ENCODE measurements around the gene CITED4. TPM values are rescaled to one million over a fixed set of nuclear protein-coding genes. Genes with fewer than 3 reads are reported as not detected.
"Not testable (repeated sequence)": the region's sequence is repeated elsewhere in the genome, so short reads cannot be mapped to it uniquely, and the experiment has no call there.

CITED4 gene
- total and polyA plus RNA-seq, 11 donors = 3.2 to 49.5 (median 29.2) TPM

DNA sequence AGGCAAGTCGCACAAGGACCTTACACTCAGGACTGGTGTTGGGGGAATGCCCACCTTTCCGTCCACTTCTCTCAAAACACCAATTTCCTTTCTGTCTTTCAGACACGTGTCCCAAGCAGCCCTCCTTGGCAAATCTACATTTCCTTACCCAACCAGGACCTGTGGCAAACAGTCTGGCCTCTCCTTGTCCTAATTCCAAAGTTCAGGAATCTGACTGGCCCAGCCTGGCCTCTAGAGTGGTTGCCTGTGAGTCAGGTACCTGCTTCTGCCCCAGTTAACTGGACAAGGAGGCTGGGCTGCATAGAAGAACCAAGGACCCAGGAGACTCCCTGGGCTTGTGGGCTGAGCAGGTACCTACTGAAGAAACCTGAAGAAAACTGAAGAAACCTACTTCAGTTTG, 34.3 kb upstream of the CITED4 start:
- intact Hi-C loops (cut with DNase I) = no loop called here
- H3K4me3 ChIP-seq = no peak overlapping the region
- WGBS, 4 donors = 89 to 91% (median 90%) methylated on average over 3 of the region's 3 CpGs
- no peaks in the 10 kb centered on the region for H3K36me3 ChIP-seq
- H3K9me3 ChIP-seq = peaks cover 0 to 26% (median 16%) of the 10 kb centered on the region in 12 donors
- no peaks in the 10 kb centered on the region for H3K27me3 ChIP-seq
- peaks cover 0 to 12% (median 0%) of the 10 kb centered on the region in 12 donors for H3K4me1 ChIP-seq
- no peak for TF ChIP-seq POLR2A (IDR thresholded peaks at IDR 0.05)
- TF ChIP-seq CTCF (IDR thresholded peaks at IDR 0.05) = no peak
- DNase-seq = no peak
- no peak overlapping the region for H3K27ac ChIP-seq
- no peak for ATAC-seq

- H3K9me3 ChIP-seq = peaks cover 0 to 26% (median 16%) of the 10 kb centered on the region in 12 donors
- H3K4me3 ChIP-seq = no peak overlapping the region
- H3K27me3 ChIP-seq = no peaks in the 10 kb centered on the region
- H3K27ac ChIP-seq = no peak overlapping the region
- H3K4me1 ChIP-seq = peaks cover 0 to 12% (median 0%) of the 10 kb centered on the region in 12 donors
- DNase-seq (no peak), ATAC-seq (no peak)
- WGBS, 4 donors = 62 to 100% (median 95%) methylated on average over 1 of the region's 1 CpG
- intact Hi-C loops (cut with DNase I) = no loop called here
- no peak for TF ChIP-seq CTCF (IDR thresholded peaks at IDR 0.05)
- TF ChIP-seq POLR2A (IDR thresholded peaks at IDR 0.05) = no peak
- H3K36me3 ChIP-seq = no peaks in the 10 kb centered on the region
Observed at GRCh38 chr1:40895601-40896000, 33.4 kb upstream of the CITED4 start.

DNA sequence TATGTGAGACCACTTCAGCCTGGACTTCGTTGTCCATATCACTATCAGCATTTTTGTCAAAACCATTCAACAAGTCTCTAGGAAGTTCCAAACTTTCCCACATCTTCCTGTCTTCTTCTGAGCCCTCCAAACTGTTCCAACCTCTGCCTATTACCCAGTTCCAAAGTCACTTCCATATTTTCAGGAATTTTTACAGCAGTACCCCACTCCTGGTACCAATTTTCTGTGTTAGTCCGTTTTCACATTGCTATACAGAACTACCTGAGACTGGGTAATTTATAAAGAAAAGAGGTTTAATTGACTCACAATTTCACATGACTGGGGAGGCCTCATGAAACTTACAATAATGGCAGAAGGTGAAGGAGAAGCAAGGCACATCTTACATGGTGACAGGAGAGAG, 32.7 kb upstream of the CITED4 start:
- peaks cover 0 to 26% (median 16%) of the 10 kb centered on the region in 12 donors for H3K9me3 ChIP-seq
- not testable (repeated sequence) for H3K4me3 ChIP-seq, H3K36me3 ChIP-seq, H3K27ac ChIP-seq, ATAC-seq, H3K27me3 ChIP-seq, DNase-seq
- peaks cover 0 to 12% (median 0%) of the 10 kb centered on the region in 12 donors for H3K4me1 ChIP-seq
- 85 to 88% (median 87%) methylated on average over 2 of the region's 2 CpGs for WGBS, 4 donors
- intact Hi-C loops (cut with DNase I) = loop anchor here in 1 of 10 donors (5.0 kb wide), 1 partner anchor 37 kb away; no protein-coding TSS in a partner anchor

DNA sequence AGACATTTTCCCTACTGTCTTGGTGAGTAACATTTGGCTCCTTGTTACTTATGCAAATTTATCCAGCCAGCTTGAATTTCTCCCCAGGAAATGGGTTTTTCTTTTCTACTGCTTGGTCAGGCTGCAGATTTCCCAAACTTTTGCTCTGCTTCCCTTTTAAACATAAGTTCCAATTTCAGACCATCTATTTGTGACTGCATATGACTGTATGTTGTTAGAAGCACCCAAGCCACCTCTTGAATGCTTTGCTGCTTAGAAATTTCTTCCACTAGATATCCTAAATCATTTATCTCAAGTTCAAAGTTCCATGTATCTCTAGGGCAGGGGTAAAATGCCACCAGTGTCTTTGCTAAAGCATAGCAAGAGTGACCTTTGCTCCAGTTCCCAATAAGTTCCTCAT, 32.3 kb upstream of the CITED4 start:
- intact Hi-C loops (cut with DNase I) = loop anchor here in 1 of 10 donors (5.0 kb wide), 1 partner anchor 38 kb away; no protein-coding TSS in a partner anchor
- Histone ChIP-seq H3K4me3 (no peak overlapping the region), H3K27ac (no peak overlapping the region), H3K36me3 (no peaks in the 10 kb centered on the region), H3K4me1 (peaks cover 0 to 12% (median 0%) of the 10 kb centered on the region in 12 donors), H3K9me3 (peaks cover 0 to 26% (median 16%) of the 10 kb centered on the region in 12 donors), H3K27me3 (no peaks in the 10 kb centered on the region)
- DNase-seq = no peak
- TF ChIP-seq CTCF (IDR thresholded peaks at IDR 0.05) (no peak), POLR2A (IDR thresholded peaks at IDR 0.05) (no peak)
- ATAC-seq = no peak

- peaks cover 0 to 26% (median 16%) of the 10 kb centered on the region in 12 donors for H3K9me3 ChIP-seq
- DNase-seq = no peak
- TF ChIP-seq POLR2A (IDR thresholded peaks at IDR 0.05) = no peak
- TF ChIP-seq CTCF (IDR thresholded peaks at IDR 0.05) = no peak
- H3K27me3 ChIP-seq = no peaks in the 10 kb centered on the region
- no peak for ATAC-seq
- H3K4me3 ChIP-seq = no peak overlapping the region
- peaks cover 0 to 10% (median 0%) of the 10 kb centered on the region in 12 donors for H3K4me1 ChIP-seq
- intact Hi-C loops (cut with DNase I) = loop anchor here in 1 of 10 donors (5.0 kb wide), 1 partner anchor 38 kb away; no protein-coding TSS in a partner anchor
- H3K27ac ChIP-seq = no peak overlapping the region
- no peaks in the 10 kb centered on the region for H3K36me3 ChIP-seq
Observed at GRCh38 chr1:40893946-40894345, 31.8 kb upstream of the CITED4 start.
